Neural progenitor cell (in vitro differentiated cells): Measurements from ENCODE around the gene PHF10.

ENCODE experiments used
- EZH2 ChIP-seq: fragments of 200-600 bp; sonication (generic); IDR thresholded peaks from 2 replicates; pipeline ENCODE4 v1.6.1; 2017; ENCODE audit warnings: antibody characterized with exemption, mild to moderate bottlenecking, moderate library complexity
- EZH2phosphoT487 ChIP-seq: fragments of 200-600 bp; sonication (generic); IDR thresholded peaks from 2 replicates; pipeline ENCODE4 v1.6.1; 2017; ENCODE audit warnings: antibody characterized with exemption
- TF ChIP-seq, protein P1 (sequence below): fragments of 200-600 bp; sonication (generic); IDR thresholded peaks from 2 replicates; pipeline ENCODE4 v1.5.1; 2017; ENCODE audit warnings: antibody characterized with exemption, mild to moderate bottlenecking

DNA sequence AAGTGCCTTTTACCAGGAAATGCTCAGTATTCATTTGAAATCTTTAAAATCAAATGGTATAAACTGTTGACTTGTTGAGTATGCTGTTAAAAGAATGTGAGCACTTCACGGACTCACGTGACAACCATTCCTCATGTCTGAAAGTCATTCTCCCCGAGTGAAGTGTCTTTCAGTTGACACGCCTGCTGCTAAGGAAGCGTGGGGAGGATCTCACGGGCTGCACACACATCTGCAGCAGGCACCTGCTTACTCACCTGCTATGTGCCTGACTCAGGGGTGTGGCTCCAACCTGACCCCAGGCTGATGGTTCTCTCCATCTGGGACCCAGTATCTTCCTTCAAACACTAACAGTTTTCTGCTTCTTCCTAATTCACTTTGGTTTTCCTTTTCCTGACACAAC lies 55.2 kb downstream of the PHF10 start:
- TF ChIP-seq EZH2, result no peak
- TF ChIP-seq, protein P1, sequence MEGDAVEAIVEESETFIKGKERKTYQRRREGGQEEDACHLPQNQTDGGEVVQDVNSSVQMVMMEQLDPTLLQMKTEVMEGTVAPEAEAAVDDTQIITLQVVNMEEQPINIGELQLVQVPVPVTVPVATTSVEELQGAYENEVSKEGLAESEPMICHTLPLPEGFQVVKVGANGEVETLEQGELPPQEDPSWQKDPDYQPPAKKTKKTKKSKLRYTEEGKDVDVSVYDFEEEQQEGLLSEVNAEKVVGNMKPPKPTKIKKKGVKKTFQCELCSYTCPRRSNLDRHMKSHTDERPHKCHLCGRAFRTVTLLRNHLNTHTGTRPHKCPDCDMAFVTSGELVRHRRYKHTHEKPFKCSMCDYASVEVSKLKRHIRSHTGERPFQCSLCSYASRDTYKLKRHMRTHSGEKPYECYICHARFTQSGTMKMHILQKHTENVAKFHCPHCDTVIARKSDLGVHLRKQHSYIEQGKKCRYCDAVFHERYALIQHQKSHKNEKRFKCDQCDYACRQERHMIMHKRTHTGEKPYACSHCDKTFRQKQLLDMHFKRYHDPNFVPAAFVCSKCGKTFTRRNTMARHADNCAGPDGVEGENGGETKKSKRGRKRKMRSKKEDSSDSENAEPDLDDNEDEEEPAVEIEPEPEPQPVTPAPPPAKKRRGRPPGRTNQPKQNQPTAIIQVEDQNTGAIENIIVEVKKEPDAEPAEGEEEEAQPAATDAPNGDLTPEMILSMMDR, result no peak
- no peak for TF ChIP-seq EZH2phosphoT487
